ENCODE results near the gene CERS2. TPM values are rescaled to one million over a fixed set of nuclear protein-coding genes. Genes with fewer than 3 reads are reported as not detected.
A peak's percentile ranks its signal among the peaks of the same experiment; 100 is the strongest.

CERS2 gene
- total and polyA plus RNA-seq, 2 of the 13 experiments (the other 11 are each of a cell fraction or from before 2014, with no cell fraction given): 269 to 298 TPM

GRCh38 chr1:151008244-151009205 is 33.9 kb upstream of the CERS2 start, which contains the start of gene PRUNE1 (continued):
- TF ChIP-seq ATF2 (CRISPR knock-in tag; IDR thresholded peaks at IDR 0.05) (0 out of 2 replicates have a peak, but pooled peaks have one; percentile 10), MZF1 (CRISPR knock-in tag; IDR thresholded peaks at IDR 0.05; ENCODE audit: borderline replicate concordance) (no peak), ATF7-NPFF (CRISPR knock-in tag; IDR thresholded peaks at IDR 0.05; ENCODE audit: low read depth) (peak; percentile 80), SCMH1 (CRISPR knock-in tag; IDR thresholded peaks at IDR 0.05; ENCODE audit: borderline replicate concordance) (no peak), ZC3H4 (CRISPR knock-in tag; IDR thresholded peaks at IDR 0.05; ENCODE audit: borderline replicate concordance) (no peak), IKZF4 (CRISPR knock-in tag; IDR thresholded peaks at IDR 0.05; ENCODE audit: borderline replicate concordance, low read depth, not compliant biosample characterization) (peak; percentile 33), EEA1 (CRISPR knock-in tag; IDR thresholded peaks at IDR 0.05; ENCODE audit: borderline replicate concordance) (peak; percentile 48; the same call in 1 of the 2 replicates), ZNF235 (CRISPR knock-in tag; IDR thresholded peaks at IDR 0.05; ENCODE audit: borderline replicate concordance) (no peak), RFX3 (CRISPR knock-in tag; IDR thresholded peaks at IDR 0.05) (peak; percentile 66), ZNF772 (CRISPR knock-in tag; IDR thresholded peaks at IDR 0.05) (peak; percentile 56; the same call in 1 of the 2 replicates), ZNF749 (CRISPR knock-in tag; IDR thresholded peaks at IDR 0.05; ENCODE audit: borderline replicate concordance) (peak; percentile 76; the same call in 1 of the 2 replicates), SMYD3 (CRISPR knock-in tag; IDR thresholded peaks at IDR 0.05) (no peak), KDM5B (CRISPR knock-in tag; IDR thresholded peaks at IDR 0.05; ENCODE audit: borderline replicate concordance) (no peak; the same call in 1 of the 2 replicates), HINFP (CRISPR knock-in tag; IDR thresholded peaks at IDR 0.05; ENCODE audit: low read depth) (0 out of 2 replicates have a peak, but pooled peaks have one; percentile 30), CREM (IDR thresholded peaks at IDR 0.05) (peak; percentile 71), CREM (CRISPR knock-in tag; IDR thresholded peaks at IDR 0.05) (no peak), HOXD1 (CRISPR knock-in tag; IDR thresholded peaks at IDR 0.05) (peak; percentile 89), ZNF800 (CRISPR knock-in tag; IDR thresholded peaks at IDR 0.05) (no peak), TMF1 (CRISPR knock-in tag; IDR thresholded peaks at IDR 0.05; ENCODE audit: low read depth) (peak; percentile 28; the same call in 1 of the 2 replicates), CSRNP2 (CRISPR knock-in tag; conservative IDR thresholded peaks at IDR 0.05; ENCODE audit: low read depth) (no peak)
